ENCODE data around the gene ANKRD28. TPM values are rescaled to one million over a fixed set of nuclear protein-coding genes. Genes with fewer than 3 reads are reported as not detected.

Gene ANKRD28
- total and polyA plus RNA-seq, 2 of the 13 experiments (the other 11 are each of a cell fraction or from before 2014, with no cell fraction given) = 21.0 to 28.9 TPM

GRCh38 chr3:15630646-15631350, 167.0 kb downstream of the ANKRD28 start:
- H3K79me2 ChIP-seq (ENCODE audit: insufficient read depth, low read length) = no peaks in the 10 kb centered on the region
- no peak overlapping the region for H2AFZ ChIP-seq (ENCODE audit: low read length)
- H3K4me1 ChIP-seq (ENCODE audit: insufficient read depth, low read length) = peaks cover 12% of the 10 kb centered on the region
- DNase-seq (ENCODE audit: low spot score) (no peak), ATAC-seq (no peak), FAIRE-seq (no peak)
- BruUV-seq (replicated peaks) = no TSS peak
- H3K36me3 ChIP-seq (replicated peaks in 1 of 2; ENCODE audit: control insufficient read depth in 1 of 2, insufficient read depth in 2 of 2, low read length in 2 of 2) = no peaks in the 10 kb centered on the region
- 0 out of 2 replicates have a peak overlapping the region, but pooled peaks have one; percentile 39 for H3K4me2 ChIP-seq (ENCODE audit: low read depth, low read length)
- in situ Hi-C loops (cut with HindIII; ENCODE audit: extremely low pct_ligation_motif_present, low pct_unique_long_range_greater_than_20kb) (loop anchor here (25.0 kb wide), 1 partner anchor 607 kb away; no protein-coding TSS in a partner anchor), intact Hi-C loops (cut with micrococcal nuclease; ENCODE audit: unreplicated experiment) (loop anchor here (1.0 to 5.0 kb wide), 4 partner anchors 30 to 547 kb away; partner anchors contain the start of genes BTD and HACL1)
- no peaks in the 10 kb centered on the region for H3K27me3 ChIP-seq (ENCODE audit: control insufficient read depth in 1 of 2, insufficient read depth in 2 of 2, low read length in 2 of 2)
- no peak overlapping the region for H3K9ac ChIP-seq (ENCODE audit: insufficient read depth, low read depth, low read length)
- no peak overlapping the region for H3K4me3 ChIP-seq (replicated peaks in 1 of 3; ENCODE audit: insufficient read depth in 1 of 3, low read depth in 2 of 3, low read length in 3 of 3)
- WGBS (ENCODE audit: low lambda C conversion rate) = 55% methylated on average over 8 of the region's 8 CpGs
- ChIA-PET CTCF (ENCODE audit: low intra/inter-chr PET ratio, low total read pairs) (interaction anchor here (1.3 kb wide), 1 partner anchor 616 kb away, joined by 5 read pairs; no protein-coding TSS in a partner anchor), POLR2A (interaction anchor here (0.7 kb wide), 1 partner anchor 29 kb away, joined by 4 read pairs; the partner anchor contains the start of genes BTD and HACL1)
- TF ChIP-seq ZNF414 (CRISPR knock-in tag; IDR thresholded peaks at IDR 0.05) (no peak), RNF2 (conservative IDR thresholded peaks at IDR 0.05; ENCODE audit: low read depth) (no peak), ZNF672 (CRISPR knock-in tag; IDR thresholded peaks at IDR 0.05) (no peak)
- H3K27ac ChIP-seq (ENCODE audit: extremely low read length, insufficient read depth, low read length) = no peak overlapping the region
- H3K9me3 ChIP-seq (ENCODE audit: low read length) = no peaks in the 10 kb centered on the region
- no peaks in the 10 kb centered on the region for H4K20me1 ChIP-seq (ENCODE audit: insufficient read depth, low read length)

GRCh38 chr3:15629860-15630597, 167.8 kb downstream of the ANKRD28 start:
- H3K27me3 ChIP-seq (ENCODE audit: control insufficient read depth in 1 of 2, insufficient read depth in 2 of 2, low read length in 2 of 2) = no peaks in the 10 kb centered on the region
- ChIA-PET CTCF (ENCODE audit: low intra/inter-chr PET ratio, low total read pairs) (interaction anchor here (1.3 kb wide), 1 partner anchor 617 kb away, joined by 5 read pairs; no protein-coding TSS in a partner anchor), POLR2A (interaction anchor here (0.7 kb wide), 1 partner anchor 29 kb away, joined by 4 read pairs; the partner anchor contains the start of genes BTD and HACL1)
- H3K27ac ChIP-seq (ENCODE audit: extremely low read length, insufficient read depth, low read length) = no peak overlapping the region
- no peaks in the 10 kb centered on the region for H3K79me2 ChIP-seq (ENCODE audit: insufficient read depth, low read length)
- H3K9me3 ChIP-seq (ENCODE audit: low read length) = no peaks in the 10 kb centered on the region
- H3K4me1 ChIP-seq (ENCODE audit: insufficient read depth, low read length) = peaks cover 13% of the 10 kb centered on the region
- H3K9ac ChIP-seq (ENCODE audit: insufficient read depth, low read depth, low read length) = no peak overlapping the region
- intact Hi-C loops (cut with micrococcal nuclease; ENCODE audit: unreplicated experiment) = loop anchor here (1.0 to 5.0 kb wide), 4 partner anchors 29 to 547 kb away; partner anchors contain the start of genes BTD and HACL1
- peak; percentile 62 for DNase-seq (ENCODE audit: low spot score)
- 56% methylated on average over 10 of the region's 10 CpGs for WGBS (ENCODE audit: low lambda C conversion rate)
- FAIRE-seq = peak; percentile 81
- peak; percentile 98 for ATAC-seq
- no peaks in the 10 kb centered on the region for H4K20me1 ChIP-seq (ENCODE audit: insufficient read depth, low read length)
- no TSS peak for BruUV-seq (replicated peaks)
- H2AFZ ChIP-seq (ENCODE audit: low read length) = no peak overlapping the region
- in situ Hi-C loops (cut with HindIII; ENCODE audit: extremely low pct_ligation_motif_present, low pct_unique_long_range_greater_than_20kb) = loop anchor here (25.0 kb wide), 1 partner anchor 607 kb away; no protein-coding TSS in a partner anchor
- H3K4me2 ChIP-seq (ENCODE audit: low read depth, low read length) = peak overlapping the region; percentile 39; the same call in 1 of the 2 replicates
- H3K4me3 ChIP-seq (replicated peaks in 1 of 3; ENCODE audit: insufficient read depth in 1 of 3, low read depth in 2 of 3, low read length in 3 of 3) = no peak overlapping the region
- H3K36me3 ChIP-seq (replicated peaks in 1 of 2; ENCODE audit: control insufficient read depth in 1 of 2, insufficient read depth in 2 of 2, low read length in 2 of 2) = no peaks in the 10 kb centered on the region
- no peak for TF ChIP-seq HNF1B (CRISPR knock-in tag; IDR thresholded peaks at IDR 0.05)
- TF ChIP-seq HNF4G (IDR thresholded peaks at IDR 0.05; ENCODE audit: borderline replicate concordance, low read depth, low read length) = no peak
- TF ChIP-seq HNF4G (CRISPR knock-in tag; IDR thresholded peaks at IDR 0.05; ENCODE audit: borderline replicate concordance, low read depth) = no peak
- TF ChIP-seq STAG1 (CRISPR knock-in tag; IDR thresholded peaks at IDR 0.05) = peak; percentile 76
- no peak for TF ChIP-seq ZNF383 (CRISPR knock-in tag; IDR thresholded peaks at IDR 0.05; ENCODE audit: borderline replicate concordance)
- TF ChIP-seq RFX3 (CRISPR knock-in tag; IDR thresholded peaks at IDR 0.05) = no peak
- TF ChIP-seq ZNF124 (CRISPR knock-in tag; IDR thresholded peaks at IDR 0.05) = no peak
- no peak for TF ChIP-seq ZNF414 (CRISPR knock-in tag; IDR thresholded peaks at IDR 0.05)
- no peak for TF ChIP-seq RXRB (CRISPR knock-in tag; IDR thresholded peaks at IDR 0.05; ENCODE audit: borderline replicate concordance)
- TF ChIP-seq EZH2 (conservative IDR thresholded peaks at IDR 0.05; ENCODE audit: low read depth, low read length) = no peak

All from HepG2 (cell line).